ENCODE data around the gene STX11.
"Not testable (repeated sequence)": the region's sequence is repeated elsewhere in the genome, so short reads cannot be mapped to it uniquely, and the experiment has no call there.

STX11 gene

DNA sequence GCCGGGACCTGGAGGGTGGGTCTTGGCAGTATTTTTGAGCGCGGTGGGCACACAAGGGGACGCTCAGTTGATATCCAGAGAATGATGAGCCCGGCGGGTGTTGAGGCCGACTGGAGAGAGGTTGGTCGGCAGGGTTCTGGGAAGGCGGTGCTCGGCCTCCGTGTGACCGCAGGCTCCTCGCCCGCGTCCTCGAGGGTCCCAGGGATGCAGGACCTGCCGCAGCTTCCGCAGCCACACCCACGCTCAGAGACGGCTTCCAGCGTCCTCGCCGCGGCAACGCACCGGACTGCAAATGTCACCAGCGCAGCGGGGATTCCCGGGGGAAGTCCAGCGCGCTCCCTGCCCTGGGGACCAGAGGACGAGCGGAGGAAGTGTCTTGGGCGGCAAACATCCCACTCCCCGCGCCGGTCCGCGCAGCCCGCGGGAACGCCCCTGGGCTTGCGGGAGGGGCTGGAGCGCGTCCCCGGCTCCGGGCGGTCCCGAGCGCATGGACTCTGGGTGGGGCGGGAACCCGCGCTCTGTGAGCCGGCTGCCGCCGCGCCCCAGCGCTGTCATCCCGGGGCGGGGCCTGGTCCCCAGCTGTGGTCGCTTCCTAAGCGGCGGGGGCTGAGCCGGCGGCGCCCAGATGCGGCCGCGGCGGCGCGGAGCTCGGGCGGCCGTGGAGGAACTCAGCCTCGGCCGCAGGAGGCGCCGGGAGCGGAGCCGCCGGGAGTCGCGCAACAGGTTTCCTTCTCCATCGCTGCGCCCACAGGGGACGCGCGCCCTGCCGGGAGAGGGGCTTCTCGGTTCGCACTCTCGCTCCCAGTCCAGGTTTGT, at the start of gene STX11:
STX11 (plus strand) TSS at position 624 of the 816 bp plus-strand sequence. CDS start 36,111 bp downstream, outside the sequence.
- peak; percentile 21 to 25 for DNase-seq

DNA sequence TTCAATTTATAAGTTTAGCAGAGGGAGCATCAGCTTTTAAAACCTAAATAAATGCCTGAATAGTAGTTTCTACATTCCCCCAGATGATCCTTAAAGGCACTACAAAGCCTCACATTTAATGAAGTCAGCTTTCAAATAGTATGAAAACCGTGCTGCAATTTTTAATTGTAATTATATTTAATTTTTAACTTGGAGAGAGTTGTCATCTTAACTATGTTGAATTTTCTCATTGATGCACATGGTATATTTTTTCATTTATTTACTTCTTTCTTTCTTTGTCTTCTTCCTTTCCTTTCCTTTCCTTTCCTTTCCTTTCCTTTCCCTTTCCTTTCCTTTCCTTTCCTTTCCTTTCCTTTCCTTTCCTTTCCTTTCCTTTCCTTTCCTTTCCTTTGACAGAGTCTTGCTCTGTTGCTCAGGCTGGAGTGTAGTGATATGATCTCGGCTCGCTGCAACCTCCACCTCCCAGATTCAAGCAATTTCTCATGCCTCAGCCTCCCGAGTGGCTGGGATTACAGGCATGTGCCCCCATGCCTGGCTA, 47.2 kb upstream of the STX11 start:
- no peak for DNase-seq

GRCh38 chr6:144104488-144104887, 45.8 kb upstream of the STX11 start:
- DNase-seq, result no peak

DNA sequence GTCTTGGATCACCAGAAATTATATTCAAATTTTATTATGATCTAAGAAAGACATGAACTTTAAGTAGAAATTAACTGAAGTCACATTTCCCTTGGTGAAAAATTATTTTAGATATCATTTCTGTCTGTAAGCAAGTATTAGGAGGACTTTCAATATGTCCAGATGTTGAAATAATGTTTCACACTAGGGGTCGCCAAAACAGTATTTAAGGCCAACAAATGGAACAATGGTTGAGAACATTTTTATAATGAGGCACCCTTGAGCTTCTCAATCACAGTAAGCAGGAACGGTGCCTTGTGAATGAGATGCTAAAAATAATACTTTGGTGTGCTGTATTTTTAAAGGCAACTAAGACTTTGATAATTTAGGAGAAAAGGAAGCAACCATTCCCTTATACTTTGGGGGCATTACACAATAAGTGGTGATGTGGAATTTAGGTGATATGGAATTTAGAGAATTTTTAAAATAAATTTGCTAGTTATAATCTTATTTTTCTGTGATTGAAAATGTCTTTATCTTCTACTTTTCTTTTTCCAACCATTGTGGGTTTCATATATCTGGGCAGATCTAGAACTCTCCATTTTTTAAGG, 45.3 kb upstream of the STX11 start:
- DNase-seq, result peak; percentile 67 to 89

GRCh38 chr6:144106206-144106605, 44.1 kb upstream of the STX11 start:
- no peak for DNase-seq

- DNase-seq, result no peak
These were observed 40.1 kb upstream of the STX11 start for GRCh38 chr6:144110210-144110609.

DNA sequence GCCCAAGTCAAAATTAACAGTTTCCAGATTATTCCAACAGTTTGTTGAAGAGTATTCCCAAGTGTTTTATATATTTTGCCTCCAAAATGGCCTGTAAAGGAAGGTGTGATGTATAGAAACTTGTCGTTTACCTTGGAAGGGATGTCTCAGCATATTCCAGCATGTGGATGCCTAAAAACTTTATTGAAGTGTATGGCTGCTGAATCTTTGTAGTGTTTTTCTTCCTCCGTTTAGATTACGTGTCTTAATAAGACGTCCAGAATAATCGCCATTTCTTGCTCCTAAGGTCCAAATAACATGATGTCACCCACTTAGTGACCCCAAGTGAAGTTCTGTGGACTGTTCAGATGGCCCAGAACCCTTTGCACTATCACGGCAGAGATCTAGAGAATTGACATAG, 37.0 kb upstream of the STX11 start:
- DNase-seq, result no peak

GRCh38 chr6:144115219-144115618, 35.1 kb upstream of the STX11 start:
- no peak for DNase-seq

DNA sequence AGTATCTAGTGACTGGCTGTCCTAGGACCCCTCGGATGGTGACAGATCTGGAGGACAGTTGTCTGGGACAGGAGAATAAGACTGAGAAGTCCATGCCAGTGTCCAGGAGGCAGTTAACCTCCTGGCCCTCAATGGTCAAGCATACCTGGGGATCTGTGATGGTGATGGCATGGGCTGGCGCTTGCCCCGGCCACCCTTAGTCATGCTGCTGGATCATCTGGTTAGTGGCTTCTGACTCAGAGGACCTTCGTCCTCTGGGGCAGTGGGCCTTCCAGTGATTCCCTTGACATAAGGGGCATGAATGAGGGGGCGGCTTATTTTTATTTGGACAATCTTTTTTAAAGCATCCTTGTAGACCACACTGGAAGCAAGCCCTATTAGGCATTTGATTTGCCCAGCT, 30.9 kb upstream of the STX11 start:
- no peak for DNase-seq

- DNase-seq, result no peak
These were observed 27.5 kb upstream of the STX11 start for GRCh38 chr6:144122861-144123260.

DNA sequence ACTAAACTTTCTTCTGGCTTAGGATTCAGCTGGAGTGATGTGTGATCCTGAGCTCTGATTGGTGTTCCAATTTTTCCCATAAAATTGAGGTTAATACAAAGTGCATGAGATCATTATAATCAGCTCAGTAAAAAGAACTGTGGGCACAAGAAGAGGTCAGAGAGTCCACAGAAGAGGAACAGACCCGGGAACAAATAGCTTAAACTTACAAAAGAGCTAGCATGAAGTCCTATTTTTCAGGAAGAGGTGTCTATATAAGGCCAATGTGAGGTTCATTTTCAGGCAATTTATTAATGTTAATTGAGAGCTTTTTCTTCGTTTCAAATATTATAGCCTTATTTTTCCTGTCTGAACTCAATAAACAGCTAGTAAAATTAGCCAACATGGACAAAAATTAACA, 26.9 kb upstream of the STX11 start:
- no peak for DNase-seq

GRCh38 chr6:144123836-144124235, 26.5 kb upstream of the STX11 start:
- DNase-seq, result peak; percentile 25 to 35

DNA sequence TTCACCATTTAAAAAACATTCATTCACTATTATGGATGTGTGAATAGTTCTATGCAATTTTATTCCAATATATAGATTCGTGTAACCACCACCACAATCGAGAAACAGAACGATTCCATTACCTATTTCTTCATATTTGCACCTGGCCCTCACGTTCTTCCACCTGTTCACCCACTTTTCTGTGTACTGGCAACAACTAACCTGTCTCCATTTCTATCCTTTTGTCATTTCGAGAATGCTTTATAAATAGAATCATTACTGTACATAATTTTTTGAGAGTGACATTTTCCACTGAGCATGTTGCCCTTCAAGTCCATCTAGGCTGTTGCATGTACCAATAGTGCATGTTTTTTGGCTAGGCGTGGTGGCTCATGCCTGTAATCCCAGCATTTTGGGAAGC, 23.2 kb upstream of the STX11 start:
- DNase-seq, result no peak

DNA sequence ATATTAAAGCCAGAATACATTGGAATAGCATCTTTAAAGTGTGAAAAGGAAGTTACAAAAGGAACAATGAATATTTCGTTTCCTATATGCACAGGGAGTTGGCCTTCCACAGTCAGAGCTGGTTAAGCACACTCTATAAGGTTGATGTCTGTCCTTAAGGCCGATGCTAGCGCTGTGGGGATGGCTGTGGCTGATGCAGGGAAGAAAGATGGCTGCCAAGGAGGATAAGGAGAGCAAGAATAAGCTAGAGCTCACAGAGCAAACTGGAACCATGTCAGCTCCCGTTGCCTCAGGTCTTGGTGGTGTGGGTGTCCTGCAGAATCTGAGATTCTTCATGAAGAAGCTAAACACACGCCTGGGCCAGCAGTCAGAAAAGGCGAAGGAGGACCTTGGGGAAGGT, 20.8 kb upstream of the STX11 start:
- no peak for DNase-seq

- no peak for DNase-seq
These were observed 19.0 kb upstream of the STX11 start for GRCh38 chr6:144131248-144131709.

GRCh38 chr6:144132167-144132690, 18.1 kb upstream of the STX11 start:
- not testable (repeated sequence) for DNase-seq

- DNase-seq, result no peak
These were observed 17.0 kb upstream of the STX11 start for GRCh38 chr6:144133225-144133821.

DNA sequence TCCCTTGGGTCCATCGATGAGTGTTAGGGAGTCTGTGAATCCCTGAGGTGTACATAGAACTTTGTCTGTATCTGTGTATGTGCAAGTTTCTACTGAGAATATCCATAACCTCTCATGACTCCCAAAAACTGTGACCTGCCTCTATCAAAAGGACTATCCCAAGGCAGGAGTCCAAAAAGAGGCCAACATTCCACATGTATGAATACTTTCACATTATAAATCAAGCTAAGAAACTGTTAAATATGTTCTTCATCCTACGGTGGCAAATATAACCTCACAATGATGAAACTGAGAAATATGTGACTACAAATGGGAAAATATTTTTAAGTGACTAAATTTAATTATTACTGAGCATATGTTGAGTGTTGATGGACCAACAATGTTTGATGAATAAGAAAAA, 16.1 kb upstream of the STX11 start:
- no peak for DNase-seq

- DNase-seq, result no peak
These were observed 15.6 kb upstream of the STX11 start for GRCh38 chr6:144134737-144135136.

- no peak for DNase-seq
These were observed 11.8 kb upstream of the STX11 start for GRCh38 chr6:144138542-144138941.

DNA sequence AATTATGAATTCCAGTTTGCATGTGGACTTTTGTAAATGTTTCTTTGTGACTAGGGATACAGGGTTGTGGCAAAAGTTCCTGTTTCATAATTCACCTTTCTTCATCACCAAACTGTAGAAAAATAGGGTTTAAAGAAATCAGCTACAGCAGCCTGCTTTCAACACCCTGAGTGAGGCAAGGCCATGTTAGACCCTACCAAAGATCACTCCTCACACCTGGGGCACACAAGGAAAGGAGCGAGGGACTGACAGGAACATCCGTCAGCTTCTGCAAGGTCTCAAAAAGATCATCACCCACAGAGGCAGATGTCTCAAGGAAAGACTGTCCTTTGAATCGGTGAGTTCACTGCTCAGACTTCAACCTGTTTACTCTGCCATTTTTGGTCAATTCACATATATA, 10.5 kb upstream of the STX11 start:
- no peak for DNase-seq

- no peak for DNase-seq
These were observed 9.4 kb upstream of the STX11 start for GRCh38 chr6:144140867-144141266.

- no peak for DNase-seq
These were observed 8.8 kb upstream of the STX11 start for GRCh38 chr6:144141470-144141869.

GRCh38 chr6:144143106-144143505, 7.2 kb upstream of the STX11 start:
- DNase-seq, result no peak
